H9 (cell line): Measurements from ENCODE around the gene FAM163B. TPM values are rescaled to one million over a fixed set of nuclear protein-coding genes. Genes with fewer than 3 reads are reported as not detected.

Source experiments
- DNase-seq: peaks from one replicate; pipeline ENCODE4 v3.0.0-alpha.2; 2017
- H2AFZ ChIP-seq: one replicate; pipeline ENCODE4 v1.6.1; 2013; ENCODE audit warnings: mild to moderate bottlenecking, low read length, control low read depth, moderate library complexity
- H2AK5ac ChIP-seq: 2 replicates; pipeline ENCODE4 v1.6.1; 2013; ENCODE audit warnings: low read length, control low read depth, mixed read lengths; ENCODE audit not compliant: insufficient read length
- H2BK120ac ChIP-seq: one replicate; pipeline ENCODE4 v1.6.1; 2013; ENCODE audit warnings: low read depth, mild to moderate bottlenecking, low read length, control low read depth, inconsistent platforms; ENCODE audit not compliant: poor library complexity, severe bottlenecking
- H2BK12ac ChIP-seq: 2 replicates; pipeline ENCODE4 v1.6.1; 2013; ENCODE audit warnings: low read length, control low read depth, mixed read lengths, low read depth; ENCODE audit not compliant: insufficient read length
- H2BK15ac ChIP-seq: 2 replicates; pipeline ENCODE4 v1.6.1; 2013; ENCODE audit warnings: low read depth, low read length, control low read depth
- H2BK20ac ChIP-seq: one replicate; pipeline ENCODE4 v1.6.1; 2013; ENCODE audit warnings: low read depth, mild to moderate bottlenecking, low read length, control low read depth, inconsistent platforms; ENCODE audit not compliant: poor library complexity, severe bottlenecking
- H2BK5ac ChIP-seq: 2 replicates; pipeline ENCODE4 v1.6.1; 2013; ENCODE audit warnings: low read length, control low read depth, mixed read lengths; ENCODE audit not compliant: insufficient read length
- H3K14ac ChIP-seq: 2 replicates; pipeline ENCODE4 v1.6.1; 2013; ENCODE audit warnings: low read length, control low read depth; ENCODE audit not compliant: insufficient read depth
- H3K18ac ChIP-seq: 2 replicates; pipeline ENCODE4 v1.6.1; 2013; ENCODE audit warnings: low read depth, mild to moderate bottlenecking, mixed read lengths, low read length, control low read depth; ENCODE audit not compliant: insufficient read length
- H3K23ac ChIP-seq: 2 replicates; pipeline ENCODE4 v1.6.1; 2013; ENCODE audit warnings: low read length, control low read depth, mixed read lengths, low read depth; ENCODE audit not compliant: insufficient read length
- H3K23me2 ChIP-seq: 2 replicates; pipeline ENCODE4 v1.6.1; 2013; ENCODE audit warnings: low read depth, mild to moderate bottlenecking, mixed read lengths, low read length, control low read depth; ENCODE audit not compliant: insufficient read length, poor library complexity, severe bottlenecking
- H3K27ac ChIP-seq: 2 replicates; pipeline ENCODE4 v1.5.1; 2013; ENCODE audit warnings: low read length, control low read depth, mixed read lengths, low read depth; ENCODE audit not compliant: insufficient read length
- H3K27me3 ChIP-seq: 2 replicates; pipeline ENCODE4 v1.6.1; 2013; ENCODE audit warnings: low read length, control low read depth, inconsistent platforms; ENCODE audit not compliant: insufficient read depth
- H3K4ac ChIP-seq: 2 replicates; pipeline ENCODE4 v1.6.1; 2013; ENCODE audit warnings: low read depth, mild to moderate bottlenecking, control low read depth, inconsistent platforms, low read length, moderate library complexity
- H3K4me1 ChIP-seq: 2 replicates; pipeline ENCODE4 v1.6.1; 2013; ENCODE audit warnings: low read length, control low read depth, inconsistent platforms; ENCODE audit not compliant: insufficient read depth
- H3K4me2 ChIP-seq: 2 replicates; pipeline ENCODE4 v1.6.1; 2013; ENCODE audit warnings: low read length, control low read depth, mixed read lengths; ENCODE audit not compliant: insufficient read length, insufficient read depth
- H3K56ac ChIP-seq: 2 replicates; pipeline ENCODE4 v1.6.1; 2013; ENCODE audit warnings: low read depth, mild to moderate bottlenecking, mixed read lengths, low read length, control low read depth; ENCODE audit not compliant: insufficient read length
- H3K79me1 ChIP-seq: 2 replicates; pipeline ENCODE4 v1.6.1; 2013; ENCODE audit warnings: low read depth, mild to moderate bottlenecking, moderate library complexity, low read length, control low read depth, inconsistent platforms; ENCODE audit not compliant: insufficient read depth, poor library complexity, severe bottlenecking
- H3K79me2 ChIP-seq: 2 replicates; pipeline ENCODE4 v1.6.1; 2013; ENCODE audit warnings: low read length, control low read depth, inconsistent platforms; ENCODE audit not compliant: insufficient read depth
- H3K9ac ChIP-seq: 2 replicates; pipeline ENCODE4 v1.6.1; 2013; ENCODE audit warnings: low read length, control low read depth, mixed read lengths; ENCODE audit not compliant: insufficient read length; ENCODE audit errors: extremely low read depth
- H3K9me3 ChIP-seq: one replicate; pipeline ENCODE4 v1.6.1; 2013; ENCODE audit warnings: low read depth, low read length, inconsistent platforms; ENCODE audit not compliant: control insufficient read depth
- H3T11ph ChIP-seq: one replicate; pipeline ENCODE4 v1.6.1; 2013; ENCODE audit warnings: mild to moderate bottlenecking, low read length, control low read depth, inconsistent platforms
- H4K20me1 ChIP-seq: one replicate; pipeline ENCODE4 v1.6.1; 2013; ENCODE audit not compliant: control insufficient read depth, insufficient read length, insufficient read depth
- H4K5ac ChIP-seq: 2 replicates; pipeline ENCODE4 v1.6.1; 2013; ENCODE audit warnings: low read depth, mild to moderate bottlenecking, mixed read lengths, low read length, control low read depth; ENCODE audit not compliant: insufficient read length
- H4K8ac ChIP-seq: replicated peaks from 2 replicates; pipeline ENCODE4 v1.6.1; 2013; ENCODE audit warnings: low read length, control low read depth, mixed read lengths, low read depth; ENCODE audit not compliant: insufficient read length
- H4K91ac ChIP-seq: 2 replicates; pipeline ENCODE4 v1.6.1; 2013; ENCODE audit warnings: low read depth, mild to moderate bottlenecking, moderate library complexity, mixed read lengths, low read length, control low read depth; ENCODE audit not compliant: insufficient read length
- H3K27ac Mint-ChIP-seq, 3 experiments: 2 replicates in 2 of 3; 3 replicates in 1 of 3; pipeline ENCODE4 v1.8.0; 2020 to 2021; ENCODE audit warnings: mixed read lengths in 3 of 3, mild to moderate bottlenecking in 1 of 3, moderate library complexity in 1 of 3
- H3K27me3 Mint-ChIP-seq: 2 replicates; pipeline ENCODE4 v1.8.0; 2021; ENCODE audit warnings: low read depth, mild to moderate bottlenecking, moderate library complexity, mixed read lengths
- H3K36me3 Mint-ChIP-seq, 3 experiments: 2 replicates in 2 of 3; 3 replicates in 1 of 3; pipeline ENCODE4 v1.8.0; 2020 to 2021; ENCODE audit warnings: low read depth in 3 of 3, mixed read lengths in 3 of 3; ENCODE audit not compliant: insufficient read depth in 1 of 3
- H3K4me1 Mint-ChIP-seq, 2 experiments: 2 replicates each; pipeline ENCODE4 v1.8.0; 2020; ENCODE audit warnings: mixed read lengths in 2 of 2
- H3K4me3 Mint-ChIP-seq, 2 experiments: 2 replicates in 1 of 2; 3 replicates in 1 of 2; pipeline ENCODE4 v1.8.0; 2020 to 2021; ENCODE audit warnings: mild to moderate bottlenecking in 2 of 2, mixed read lengths in 2 of 2, moderate library complexity in 1 of 2
- H3K9me3 Mint-ChIP-seq, 2 experiments: 2 replicates in 1 of 2; 3 replicates in 1 of 2; pipeline ENCODE4 v1.8.0; 2020; ENCODE audit warnings: mild to moderate bottlenecking in 2 of 2, mixed read lengths in 2 of 2, moderate library complexity in 1 of 2
- WGBS: extraction: QIAGEN DNeasy Blood & Tissue Kit; methylation state at CpG from one replicate; pipeline ENCODE4 v1.1.7; 2013; ENCODE audit warnings: missing lambda C conversion rate, low lambda C conversion rate, mixed read lengths; ENCODE audit not compliant: insufficient read length; ENCODE audit errors: extremely low coverage; 5-methylcytosine and 5-hydroxymethylcytosine counted together
- total RNA-seq: library from RNA; stranded (reverse); gene quantifications from 2 replicates; pipeline ENCODE4 v1.2.1, GENCODE V29; 2021
- TF ChIP-seq, protein P1 (sequence below): fragments of 200-600 bp; sonication (generic); conservative IDR thresholded peaks from 3 replicates; pipeline ENCODE4 v1.8.0; 2021; ENCODE audit warnings: antibody characterized with exemption, mild to moderate bottlenecking

The FAM163B gene
- total RNA-seq, 1 experiment from 2014 or later, result 0.39 TPM

DNA sequence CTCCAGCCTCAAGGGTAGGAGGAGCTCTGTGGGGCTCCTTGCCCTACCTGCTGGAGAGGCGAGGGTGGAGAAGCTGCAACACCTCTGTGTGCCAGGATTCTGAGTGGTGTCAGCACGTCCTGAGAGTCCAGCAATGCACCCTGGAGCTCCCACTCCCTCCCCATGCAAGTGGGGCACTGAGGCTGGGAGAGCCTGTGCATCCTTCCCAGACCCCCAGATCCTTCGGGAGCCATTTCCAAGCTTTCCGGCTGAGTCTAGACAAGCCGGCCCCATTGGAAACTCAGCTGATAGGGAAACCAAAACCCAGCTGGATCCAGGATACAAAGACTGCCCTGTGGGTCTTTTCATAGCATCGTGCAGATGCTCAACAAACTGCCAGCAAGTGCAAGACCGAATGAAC, 1.8 kb downstream of the FAM163B start:
- H3K36me3 Mint-ChIP-seq, result no peaks in the 10 kb centered on the region
- H3K9ac ChIP-seq, result no peak overlapping the region
- no peak overlapping the region for H4K8ac ChIP-seq
- no peak overlapping the region for H2BK20ac ChIP-seq
- no peak overlapping the region for H2BK15ac ChIP-seq
- H3K4me1 ChIP-seq, result no peaks in the 10 kb centered on the region
- no CpG with 5 or more reads among the region's 7 CpGs for WGBS
- H4K91ac ChIP-seq, result no peak overlapping the region
- H2BK12ac ChIP-seq, result no peak overlapping the region
- no peaks in the 10 kb centered on the region for H3K9me3 ChIP-seq
- no peak overlapping the region for H2BK120ac ChIP-seq
- no peak overlapping the region for H3K23ac ChIP-seq
- no peak overlapping the region for H3K27ac Mint-ChIP-seq
- H3T11ph ChIP-seq, result no peak overlapping the region
- no peak overlapping the region for H3K18ac ChIP-seq
- peaks cover 11 to 38% of the 10 kb centered on the region in 2 experiments for H3K4me1 Mint-ChIP-seq
- no peak for DNase-seq
- H3K4ac ChIP-seq, result no peak overlapping the region
- H2BK5ac ChIP-seq, result no peak overlapping the region
- H3K9me3 Mint-ChIP-seq, result no peaks in the 10 kb centered on the region; a peak in 1 of 5 replicates
- H3K14ac ChIP-seq, result no peak overlapping the region
- no peaks in the 10 kb centered on the region for H3K79me2 ChIP-seq
- peaks cover 63% of the 10 kb centered on the region for H3K27me3 Mint-ChIP-seq
- H2AFZ ChIP-seq, result no peak overlapping the region
- TF ChIP-seq, protein P1, sequence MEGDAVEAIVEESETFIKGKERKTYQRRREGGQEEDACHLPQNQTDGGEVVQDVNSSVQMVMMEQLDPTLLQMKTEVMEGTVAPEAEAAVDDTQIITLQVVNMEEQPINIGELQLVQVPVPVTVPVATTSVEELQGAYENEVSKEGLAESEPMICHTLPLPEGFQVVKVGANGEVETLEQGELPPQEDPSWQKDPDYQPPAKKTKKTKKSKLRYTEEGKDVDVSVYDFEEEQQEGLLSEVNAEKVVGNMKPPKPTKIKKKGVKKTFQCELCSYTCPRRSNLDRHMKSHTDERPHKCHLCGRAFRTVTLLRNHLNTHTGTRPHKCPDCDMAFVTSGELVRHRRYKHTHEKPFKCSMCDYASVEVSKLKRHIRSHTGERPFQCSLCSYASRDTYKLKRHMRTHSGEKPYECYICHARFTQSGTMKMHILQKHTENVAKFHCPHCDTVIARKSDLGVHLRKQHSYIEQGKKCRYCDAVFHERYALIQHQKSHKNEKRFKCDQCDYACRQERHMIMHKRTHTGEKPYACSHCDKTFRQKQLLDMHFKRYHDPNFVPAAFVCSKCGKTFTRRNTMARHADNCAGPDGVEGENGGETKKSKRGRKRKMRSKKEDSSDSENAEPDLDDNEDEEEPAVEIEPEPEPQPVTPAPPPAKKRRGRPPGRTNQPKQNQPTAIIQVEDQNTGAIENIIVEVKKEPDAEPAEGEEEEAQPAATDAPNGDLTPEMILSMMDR, result no peak
- H3K79me1 ChIP-seq, result no peaks in the 10 kb centered on the region
- H3K4me3 Mint-ChIP-seq, result no peak overlapping the region
- H3K56ac ChIP-seq, result no peak overlapping the region
- peaks cover 8% of the 10 kb centered on the region; the same call in 1 of the 2 replicates for H3K27me3 ChIP-seq
- peaks cover 3% of the 10 kb centered on the region for H3K23me2 ChIP-seq
- H4K5ac ChIP-seq, result no peak overlapping the region
- H3K27ac ChIP-seq, result no peak overlapping the region
- no peak overlapping the region for H3K4me2 ChIP-seq
- no peak overlapping the region for H2AK5ac ChIP-seq
- no peaks in the 10 kb centered on the region for H4K20me1 ChIP-seq
